ENCODE data around the gene WWOX. TPM values are rescaled to one million over a fixed set of nuclear protein-coding genes. Genes with fewer than 3 reads are reported as not detected.

Gene WWOX
- polyA plus RNA-seq, 1 donor from 2014 or later: 25.6 TPM

GRCh38 chr16:78606545-78606944, 507.1 kb downstream of the WWOX start:
- Histone ChIP-seq H3F3A (ENCODE audit: insufficient read depth, low read length, poor library complexity, severe bottlenecking) (no peaks in the 10 kb centered on the region), H3K36me3 (ENCODE audit: insufficient read depth, low read length) (no peaks in the 10 kb centered on the region), H4K20me1 (ENCODE audit: insufficient read depth) (no peaks in the 10 kb centered on the region), H3K9ac (ENCODE audit: low read length) (no peak overlapping the region), H3K4me3 (ENCODE audit: low read length) (no peak overlapping the region), H3K9me2 (ENCODE audit: insufficient read depth, low read length) (no peaks in the 10 kb centered on the region), H3K9me3 (ENCODE audit: low read length) (no peaks in the 10 kb centered on the region), H2AFZ (ENCODE audit: low read depth, low read length) (no peak overlapping the region), H3K27ac (ENCODE audit: low read length) (no peak overlapping the region), H3K4me2 (ENCODE audit: low read length) (no peak overlapping the region), H3K79me2 (replicated peaks; ENCODE audit: insufficient read depth, low read length) (no peaks in the 10 kb centered on the region), H3K27me3 (ENCODE audit: insufficient read depth, low read depth, low read length) (peaks cover 3% of the 10 kb centered on the region)
- TF ChIP-seq EZH2 (IDR thresholded peaks at IDR 0.05; ENCODE audit: borderline replicate concordance, insufficient read depth, low read length, poor library complexity, severe bottlenecking) (no peak), TAF1 (IDR thresholded peaks at IDR 0.05; ENCODE audit: low read depth) (no peak), RAD21 (conservative IDR thresholded peaks at IDR 0.05) (no peak), SMC3 (conservative IDR thresholded peaks at IDR 0.05; ENCODE audit: poor library complexity) (no peak), CTCF (IDR thresholded peaks at IDR 0.05; ENCODE audit: poor library complexity, severe bottlenecking) (no peak), EP300 (conservative IDR thresholded peaks at IDR 0.05; ENCODE audit: poor library complexity, severe bottlenecking) (no peak), MXI1 (conservative IDR thresholded peaks at IDR 0.05; ENCODE audit: poor library complexity, severe bottlenecking) (no peak), POLR2AphosphoS5 (IDR thresholded peaks at IDR 0.05) (no peak)
- TF ChIP-seq, protein P1, sequence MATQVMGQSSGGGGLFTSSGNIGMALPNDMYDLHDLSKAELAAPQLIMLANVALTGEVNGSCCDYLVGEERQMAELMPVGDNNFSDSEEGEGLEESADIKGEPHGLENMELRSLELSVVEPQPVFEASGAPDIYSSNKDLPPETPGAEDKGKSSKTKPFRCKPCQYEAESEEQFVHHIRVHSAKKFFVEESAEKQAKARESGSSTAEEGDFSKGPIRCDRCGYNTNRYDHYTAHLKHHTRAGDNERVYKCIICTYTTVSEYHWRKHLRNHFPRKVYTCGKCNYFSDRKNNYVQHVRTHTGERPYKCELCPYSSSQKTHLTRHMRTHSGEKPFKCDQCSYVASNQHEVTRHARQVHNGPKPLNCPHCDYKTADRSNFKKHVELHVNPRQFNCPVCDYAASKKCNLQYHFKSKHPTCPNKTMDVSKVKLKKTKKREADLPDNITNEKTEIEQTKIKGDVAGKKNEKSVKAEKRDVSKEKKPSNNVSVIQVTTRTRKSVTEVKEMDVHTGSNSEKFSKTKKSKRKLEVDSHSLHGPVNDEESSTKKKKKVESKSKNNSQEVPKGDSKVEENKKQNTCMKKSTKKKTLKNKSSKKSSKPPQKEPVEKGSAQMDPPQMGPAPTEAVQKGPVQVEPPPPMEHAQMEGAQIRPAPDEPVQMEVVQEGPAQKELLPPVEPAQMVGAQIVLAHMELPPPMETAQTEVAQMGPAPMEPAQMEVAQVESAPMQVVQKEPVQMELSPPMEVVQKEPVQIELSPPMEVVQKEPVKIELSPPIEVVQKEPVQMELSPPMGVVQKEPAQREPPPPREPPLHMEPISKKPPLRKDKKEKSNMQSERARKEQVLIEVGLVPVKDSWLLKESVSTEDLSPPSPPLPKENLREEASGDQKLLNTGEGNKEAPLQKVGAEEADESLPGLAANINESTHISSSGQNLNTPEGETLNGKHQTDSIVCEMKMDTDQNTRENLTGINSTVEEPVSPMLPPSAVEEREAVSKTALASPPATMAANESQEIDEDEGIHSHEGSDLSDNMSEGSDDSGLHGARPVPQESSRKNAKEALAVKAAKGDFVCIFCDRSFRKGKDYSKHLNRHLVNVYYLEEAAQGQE (IDR thresholded peaks at IDR 0.05; ENCODE audit: borderline replicate concordance): no peak

GRCh38 chr16:78607022-78607421, 507.6 kb downstream of the WWOX start:
- H3K27me3 ChIP-seq (ENCODE audit: insufficient read depth, low read depth, low read length): peaks cover 3% of the 10 kb centered on the region
- H3K36me3 ChIP-seq (ENCODE audit: insufficient read depth, low read length): no peaks in the 10 kb centered on the region
- no peak overlapping the region for H3K27ac ChIP-seq (ENCODE audit: low read length)
- H3K9me3 ChIP-seq (ENCODE audit: low read length): no peaks in the 10 kb centered on the region
- no peak overlapping the region for H3K4me3 ChIP-seq (ENCODE audit: low read length)
- H2AFZ ChIP-seq (ENCODE audit: low read depth, low read length): no peak overlapping the region
- no peaks in the 10 kb centered on the region for H3K79me2 ChIP-seq (replicated peaks; ENCODE audit: insufficient read depth, low read length)
- no peak overlapping the region for H3K9ac ChIP-seq (ENCODE audit: low read length)
- no peaks in the 10 kb centered on the region for H3F3A ChIP-seq (ENCODE audit: insufficient read depth, low read length, poor library complexity, severe bottlenecking)
- no peak for TF ChIP-seq SMC3 (conservative IDR thresholded peaks at IDR 0.05; ENCODE audit: poor library complexity)
- no peak for TF ChIP-seq CTCF (IDR thresholded peaks at IDR 0.05; ENCODE audit: poor library complexity, severe bottlenecking)
- H3K9me2 ChIP-seq (ENCODE audit: insufficient read depth, low read length): no peaks in the 10 kb centered on the region
- no peaks in the 10 kb centered on the region for H4K20me1 ChIP-seq (ENCODE audit: insufficient read depth)
- H3K4me2 ChIP-seq (ENCODE audit: low read length): no peak overlapping the region

All from neural cell (in vitro differentiated cells).